Endodermal cell (in vitro differentiated cells): ENCODE measurements around the gene BLNK. TPM values are rescaled to one million over a fixed set of nuclear protein-coding genes. Genes with fewer than 3 reads are reported as not detected.

Experiments used
- DNase-seq: peaks from one replicate; pipeline ENCODE4 v3.0.0-alpha.2; 2017
- H3K27ac ChIP-seq: 2 replicates; pipeline ENCODE4 v1.5.1; 2013; ENCODE audit warnings: mild to moderate bottlenecking, low read depth, low read length, moderate library complexity
- H3K27me3 ChIP-seq: 2 replicates; pipeline ENCODE4 v1.6.1; 2013; ENCODE audit warnings: mild to moderate bottlenecking, low read length, moderate library complexity; ENCODE audit not compliant: insufficient read depth, control insufficient read depth, poor library complexity, severe bottlenecking
- H3K36me3 ChIP-seq: 2 replicates; pipeline ENCODE4 v1.7.0; 2013; ENCODE audit warnings: mild to moderate bottlenecking, low read length, moderate library complexity; ENCODE audit not compliant: control insufficient read depth, insufficient read depth
- H3K4me1 ChIP-seq: one replicate; pipeline ENCODE4 v1.7.0; 2013; ENCODE audit warnings: low read length; ENCODE audit not compliant: control insufficient read depth, insufficient read depth
- H3K4me3 ChIP-seq: 2 replicates; pipeline ENCODE4 v1.5.1; 2013; ENCODE audit warnings: mild to moderate bottlenecking, low read length, moderate library complexity
- H3K9ac ChIP-seq: 2 replicates; pipeline ENCODE4 v1.6.1; 2013; ENCODE audit warnings: mild to moderate bottlenecking, low read length, moderate library complexity; ENCODE audit not compliant: poor library complexity, severe bottlenecking; ENCODE audit errors: extremely low read depth
- H3K9me3 ChIP-seq: 2 replicates; pipeline ENCODE4 v1.6.1; 2013; ENCODE audit warnings: mild to moderate bottlenecking, low read length, moderate library complexity; ENCODE audit not compliant: control insufficient read depth
- H3K27ac Mint-ChIP-seq: 2 replicates; pipeline ENCODE4 v1.8.0; 2020; ENCODE audit warnings: mixed read lengths
- H3K27me3 Mint-ChIP-seq: 2 replicates; pipeline ENCODE4 v1.8.0; 2021; ENCODE audit warnings: mild to moderate bottlenecking, mixed read lengths; ENCODE audit not compliant: insufficient read depth
- H3K36me3 Mint-ChIP-seq: 2 replicates; pipeline ENCODE4 v1.8.0; 2020; ENCODE audit warnings: low read depth, mixed read lengths
- H3K4me1 Mint-ChIP-seq: 2 replicates; pipeline ENCODE4 v1.8.0; 2020; ENCODE audit warnings: mixed read lengths
- H3K4me3 Mint-ChIP-seq: 2 replicates; pipeline ENCODE4 v1.8.0; 2020; ENCODE audit warnings: mild to moderate bottlenecking, moderate library complexity, mixed read lengths
- H3K9me3 Mint-ChIP-seq: 2 replicates; pipeline ENCODE4 v1.8.0; 2020; ENCODE audit warnings: mild to moderate bottlenecking, mixed read lengths
- WGBS, 2 experiments: methylation state at CpG; one replicate each; pipeline versions ENCODE4 v1.1.5 to v1.1.7; 2013; ENCODE audit warnings: missing lambda C conversion rate in 2 of 2, mixed read lengths in 1 of 2; ENCODE audit not compliant: insufficient coverage in 1 of 2, insufficient read length in 1 of 2; 5-methylcytosine and 5-hydroxymethylcytosine counted together
- total RNA-seq, 2 donors: library from RNA; stranded (reverse); fragmentation: NEBNext Ultra II Directional in 1 of 2; extraction: Animal tissue kit (Norgen Biotek cat#: 25700) in 1 of 2; gene quantifications; 2 replicates in 1 of 2; 3 replicates in 1 of 2; pipeline ENCODE4 v1.2.1, GENCODE V29; 2021
- TF ChIP-seq, protein P1 (sequence below): fragments of 200-600 bp; sonication (generic); conservative IDR thresholded peaks from 2 replicates; pipeline ENCODE4 v1.5.0; 2021; ENCODE audit warnings: antibody characterized with exemption, mild to moderate bottlenecking

BLNK gene
- total RNA-seq, 2 donors from 2014 or later: not detected

DNA sequence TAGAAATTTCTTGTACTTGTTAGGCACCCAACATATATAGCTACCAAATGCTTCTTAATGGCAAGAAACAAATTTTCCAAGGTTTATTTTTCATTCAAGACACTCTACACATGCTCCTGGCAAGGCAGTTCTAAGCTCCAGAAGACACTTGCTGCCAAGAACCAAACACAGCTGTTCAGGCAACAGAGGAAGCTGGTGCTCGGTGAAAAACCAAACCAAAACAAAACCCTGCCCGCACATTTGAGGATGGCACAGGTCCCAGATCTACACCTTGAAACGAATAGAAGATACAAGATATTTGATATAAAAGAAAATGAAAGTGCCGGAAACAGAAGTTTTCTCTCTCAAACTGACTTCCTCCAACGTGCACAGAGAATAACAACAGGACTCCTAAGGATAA is 28.0 kb upstream of the BLNK start:
- Mint-ChIP-seq H3K9me3 (no peaks in the 10 kb centered on the region), H3K27me3 (no peaks in the 10 kb centered on the region), H3K4me1 (peaks cover 15% of the 10 kb centered on the region), H3K36me3 (no peaks in the 10 kb centered on the region), H3K27ac (no peak overlapping the region), H3K4me3 (no peak overlapping the region)
- no peaks in the 10 kb centered on the region for H3K36me3 ChIP-seq
- peaks cover 8% of the 10 kb centered on the region for H3K27me3 ChIP-seq
- H3K9ac ChIP-seq: no peak overlapping the region
- H3K4me3 ChIP-seq: no peak overlapping the region
- WGBS, 2 experiments: 93 to 99% methylated on average over 3 to 5 of the region's 5 CpGs
- no peak overlapping the region for H3K27ac ChIP-seq
- TF ChIP-seq, protein P1, sequence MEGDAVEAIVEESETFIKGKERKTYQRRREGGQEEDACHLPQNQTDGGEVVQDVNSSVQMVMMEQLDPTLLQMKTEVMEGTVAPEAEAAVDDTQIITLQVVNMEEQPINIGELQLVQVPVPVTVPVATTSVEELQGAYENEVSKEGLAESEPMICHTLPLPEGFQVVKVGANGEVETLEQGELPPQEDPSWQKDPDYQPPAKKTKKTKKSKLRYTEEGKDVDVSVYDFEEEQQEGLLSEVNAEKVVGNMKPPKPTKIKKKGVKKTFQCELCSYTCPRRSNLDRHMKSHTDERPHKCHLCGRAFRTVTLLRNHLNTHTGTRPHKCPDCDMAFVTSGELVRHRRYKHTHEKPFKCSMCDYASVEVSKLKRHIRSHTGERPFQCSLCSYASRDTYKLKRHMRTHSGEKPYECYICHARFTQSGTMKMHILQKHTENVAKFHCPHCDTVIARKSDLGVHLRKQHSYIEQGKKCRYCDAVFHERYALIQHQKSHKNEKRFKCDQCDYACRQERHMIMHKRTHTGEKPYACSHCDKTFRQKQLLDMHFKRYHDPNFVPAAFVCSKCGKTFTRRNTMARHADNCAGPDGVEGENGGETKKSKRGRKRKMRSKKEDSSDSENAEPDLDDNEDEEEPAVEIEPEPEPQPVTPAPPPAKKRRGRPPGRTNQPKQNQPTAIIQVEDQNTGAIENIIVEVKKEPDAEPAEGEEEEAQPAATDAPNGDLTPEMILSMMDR: no peak
- no peaks in the 10 kb centered on the region for H3K4me1 ChIP-seq
- DNase-seq: no peak
- no peaks in the 10 kb centered on the region for H3K9me3 ChIP-seq

DNA sequence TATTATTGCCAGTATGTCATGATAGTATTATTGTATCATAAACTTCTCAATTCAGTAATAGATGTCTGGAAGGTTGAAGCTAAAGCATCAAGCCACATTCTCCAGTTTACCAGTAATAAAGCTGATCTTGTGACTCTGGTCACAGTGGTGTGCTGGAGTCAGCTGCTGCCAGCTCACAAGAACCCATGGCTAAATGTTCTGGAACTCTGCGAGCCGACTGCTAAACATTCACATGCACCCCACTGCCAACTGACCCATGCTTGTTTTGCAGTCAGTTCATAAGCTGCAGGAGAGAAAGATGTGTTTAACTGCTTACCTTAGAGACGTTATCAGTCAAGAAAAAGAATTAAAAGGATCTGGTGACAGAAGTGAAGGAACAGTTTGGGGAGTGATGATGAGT is 27.0 kb upstream of the BLNK start:
- DNase-seq: no peak
- no peaks in the 10 kb centered on the region for H3K36me3 Mint-ChIP-seq
- no peak overlapping the region for H3K4me3 ChIP-seq
- H3K4me1 Mint-ChIP-seq: peaks cover 16% of the 10 kb centered on the region
- H3K27ac Mint-ChIP-seq: no peak overlapping the region
- no peaks in the 10 kb centered on the region for H3K9me3 Mint-ChIP-seq
- H3K27me3 Mint-ChIP-seq: no peaks in the 10 kb centered on the region
- H3K27me3 ChIP-seq: peaks cover 14% of the 10 kb centered on the region
- no peaks in the 10 kb centered on the region for H3K9me3 ChIP-seq
- H3K27ac ChIP-seq: no peak overlapping the region
- 89 to 95% methylated on average over 3 of the region's 3 CpGs for WGBS, 2 experiments
- H3K4me1 ChIP-seq: no peaks in the 10 kb centered on the region
- no peak overlapping the region for H3K9ac ChIP-seq
- TF ChIP-seq, protein P1: no peak
- no peaks in the 10 kb centered on the region for H3K36me3 ChIP-seq
- no peak overlapping the region for H3K4me3 Mint-ChIP-seq

DNA sequence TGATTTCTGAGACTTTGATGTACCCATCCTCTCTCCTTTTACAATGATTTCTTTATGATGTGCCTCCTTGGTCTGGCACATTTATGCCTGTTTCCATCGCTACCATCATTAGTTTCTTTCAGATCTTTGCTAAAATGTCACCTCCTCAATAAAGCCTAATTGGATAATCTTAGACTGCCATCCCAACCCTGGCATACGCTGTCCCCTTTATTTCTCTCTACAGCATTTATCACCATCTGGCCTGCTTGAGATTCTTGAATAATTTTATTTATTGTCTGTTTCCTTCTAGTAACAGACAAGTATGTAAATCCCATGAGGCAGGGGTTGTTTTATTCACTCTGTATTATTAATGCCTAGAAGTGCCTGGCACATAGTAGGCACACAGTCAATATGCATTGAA is 26.1 kb upstream of the BLNK start:
- Histone ChIP-seq H3K36me3 (no peaks in the 10 kb centered on the region), H3K9me3 (no peaks in the 10 kb centered on the region), H3K27me3 (peaks cover 14% of the 10 kb centered on the region), H3K27ac (no peak overlapping the region), H3K4me1 (no peaks in the 10 kb centered on the region), H3K4me3 (no peak overlapping the region), H3K9ac (no peak overlapping the region)
- no peak overlapping the region for H3K27ac Mint-ChIP-seq
- no peaks in the 10 kb centered on the region for H3K36me3 Mint-ChIP-seq
- peaks cover 16% of the 10 kb centered on the region for H3K4me1 Mint-ChIP-seq
- H3K27me3 Mint-ChIP-seq: no peaks in the 10 kb centered on the region
- 94 to 100% methylated on average over 1 to 2 of the region's 2 CpGs for WGBS, 2 experiments
- H3K9me3 Mint-ChIP-seq: no peaks in the 10 kb centered on the region
- TF ChIP-seq, protein P1: no peak
- no peak for DNase-seq
- no peak overlapping the region for H3K4me3 Mint-ChIP-seq
